ENCODE results near the gene ADGRL1. TPM values are rescaled to one million over a fixed set of nuclear protein-coding genes. Genes with fewer than 3 reads are reported as not detected.

The ADGRL1 gene
- total RNA-seq, 1 donor from 2014 or later: 32.9 TPM

DNA sequence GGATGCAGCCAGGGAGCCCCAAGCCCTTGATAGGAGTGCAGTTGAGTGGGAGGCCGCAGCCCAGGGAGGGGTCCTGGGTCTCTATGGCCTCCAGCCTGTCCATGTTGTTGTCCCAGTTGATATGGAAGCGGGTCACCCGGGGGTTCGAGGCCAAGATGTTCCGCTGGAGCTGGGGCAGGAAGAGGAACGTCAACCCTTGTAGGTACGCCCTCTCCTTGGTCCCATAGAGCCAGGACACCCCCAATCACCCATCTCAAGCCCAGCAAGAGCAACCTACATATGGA, 85.5 kb downstream of the ADGRL1 start:
- H3K4me1 Mint-ChIP-seq (ENCODE audit: unreplicated experiment): peaks cover 28% of the 10 kb centered on the region
- H3K27ac Mint-ChIP-seq (ENCODE audit: unreplicated experiment): no peak overlapping the region
- DNase-seq (ENCODE audit: low spot score): no peak
- H3K4me3 Mint-ChIP-seq (ENCODE audit: unreplicated experiment): no peak overlapping the region
- peaks cover 10% of the 10 kb centered on the region for H3K27me3 Mint-ChIP-seq (ENCODE audit: unreplicated experiment)
- peaks cover 9% of the 10 kb centered on the region for H3K36me3 Mint-ChIP-seq (ENCODE audit: low read depth, unreplicated experiment)
- H3K9me3 Mint-ChIP-seq (ENCODE audit: unreplicated experiment): no peaks in the 10 kb centered on the region
- TF ChIP-seq, protein P1, sequence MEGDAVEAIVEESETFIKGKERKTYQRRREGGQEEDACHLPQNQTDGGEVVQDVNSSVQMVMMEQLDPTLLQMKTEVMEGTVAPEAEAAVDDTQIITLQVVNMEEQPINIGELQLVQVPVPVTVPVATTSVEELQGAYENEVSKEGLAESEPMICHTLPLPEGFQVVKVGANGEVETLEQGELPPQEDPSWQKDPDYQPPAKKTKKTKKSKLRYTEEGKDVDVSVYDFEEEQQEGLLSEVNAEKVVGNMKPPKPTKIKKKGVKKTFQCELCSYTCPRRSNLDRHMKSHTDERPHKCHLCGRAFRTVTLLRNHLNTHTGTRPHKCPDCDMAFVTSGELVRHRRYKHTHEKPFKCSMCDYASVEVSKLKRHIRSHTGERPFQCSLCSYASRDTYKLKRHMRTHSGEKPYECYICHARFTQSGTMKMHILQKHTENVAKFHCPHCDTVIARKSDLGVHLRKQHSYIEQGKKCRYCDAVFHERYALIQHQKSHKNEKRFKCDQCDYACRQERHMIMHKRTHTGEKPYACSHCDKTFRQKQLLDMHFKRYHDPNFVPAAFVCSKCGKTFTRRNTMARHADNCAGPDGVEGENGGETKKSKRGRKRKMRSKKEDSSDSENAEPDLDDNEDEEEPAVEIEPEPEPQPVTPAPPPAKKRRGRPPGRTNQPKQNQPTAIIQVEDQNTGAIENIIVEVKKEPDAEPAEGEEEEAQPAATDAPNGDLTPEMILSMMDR (IDR thresholded peaks at IDR 0.05; ENCODE audit: unreplicated experiment): no peak

DNA sequence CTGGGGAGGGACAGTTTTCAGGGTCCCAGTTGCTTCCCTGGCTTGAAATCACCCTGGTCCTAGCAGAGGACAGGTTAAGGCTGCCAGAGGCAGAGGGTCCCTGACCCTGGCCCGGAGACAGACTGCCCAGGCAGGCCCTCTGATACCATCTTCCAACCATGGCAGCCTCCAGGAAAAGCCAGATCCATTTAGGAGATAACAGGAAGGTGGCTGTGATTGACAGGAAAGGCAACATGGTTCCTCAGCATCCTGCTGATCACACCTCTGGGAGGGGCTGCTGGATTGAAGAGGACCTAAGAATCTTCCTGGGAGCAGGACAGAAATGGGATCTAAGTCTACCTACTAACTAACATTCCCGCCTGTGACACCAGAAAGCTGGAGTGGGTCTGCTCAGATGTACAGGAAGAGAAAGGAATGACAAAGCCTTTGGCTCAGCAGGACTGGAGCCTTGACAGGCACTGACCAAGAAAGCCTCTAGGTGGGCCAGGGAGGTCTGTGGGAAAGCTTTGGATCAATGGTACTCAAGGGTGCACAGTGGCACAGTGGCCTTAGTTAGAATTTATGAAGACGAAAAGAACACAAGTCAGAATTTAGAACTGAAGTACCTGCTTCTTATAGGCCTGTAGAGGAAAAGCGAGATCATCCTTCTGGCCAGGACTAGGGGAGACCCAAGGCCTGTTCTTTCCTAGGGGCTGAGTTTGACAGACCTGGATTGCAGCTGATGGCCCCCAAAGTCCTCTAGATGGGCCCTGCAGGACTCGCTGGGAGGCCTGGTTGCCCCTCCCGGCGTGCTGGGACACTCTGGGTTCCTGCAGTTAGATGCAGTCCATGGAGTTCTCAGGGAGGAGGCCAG, 86.1 kb downstream of the ADGRL1 start:
- Mint-ChIP-seq H3K27me3 (ENCODE audit: unreplicated experiment) (peaks cover 10% of the 10 kb centered on the region), H3K9me3 (ENCODE audit: unreplicated experiment) (no peaks in the 10 kb centered on the region), H3K27ac (ENCODE audit: unreplicated experiment) (peak overlapping the region; percentile 48), H3K36me3 (ENCODE audit: low read depth, unreplicated experiment) (peaks cover 9% of the 10 kb centered on the region), H3K4me3 (ENCODE audit: unreplicated experiment) (no peak overlapping the region), H3K4me1 (ENCODE audit: unreplicated experiment) (peaks cover 34% of the 10 kb centered on the region)
- no peak for DNase-seq (ENCODE audit: low spot score)
- TF ChIP-seq, protein P1 (IDR thresholded peaks at IDR 0.05; ENCODE audit: unreplicated experiment): no peak

DNA sequence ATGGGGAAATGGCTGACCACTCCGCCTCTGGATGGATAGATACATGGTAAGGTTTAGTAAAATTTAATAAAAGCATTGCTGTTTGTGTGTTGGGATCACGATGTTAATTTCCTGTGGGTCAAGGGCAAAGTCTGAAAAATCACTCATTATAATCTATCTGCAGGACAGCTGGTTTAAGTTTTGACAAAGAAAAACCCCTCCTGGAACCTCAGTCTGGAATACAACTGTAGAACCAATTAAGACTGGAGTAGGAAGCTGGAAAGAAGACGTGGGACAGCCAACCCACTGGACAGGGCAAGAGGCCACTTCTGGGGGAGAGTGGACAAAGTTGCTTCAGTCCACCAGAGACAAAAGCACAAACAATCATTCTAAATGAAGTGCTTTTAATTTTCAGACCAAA, 86.8 kb downstream of the ADGRL1 start:
- Mint-ChIP-seq H3K4me3 (ENCODE audit: unreplicated experiment) (peak overlapping the region; percentile 90), H3K27me3 (ENCODE audit: unreplicated experiment) (peaks cover 7% of the 10 kb centered on the region), H3K4me1 (ENCODE audit: unreplicated experiment) (peaks cover 34% of the 10 kb centered on the region), H3K9me3 (ENCODE audit: unreplicated experiment) (no peaks in the 10 kb centered on the region), H3K27ac (ENCODE audit: unreplicated experiment) (peak overlapping the region; percentile 89), H3K36me3 (ENCODE audit: low read depth, unreplicated experiment) (peaks cover 9% of the 10 kb centered on the region)
- no peak for DNase-seq (ENCODE audit: low spot score)
- TF ChIP-seq, protein P1 (IDR thresholded peaks at IDR 0.05; ENCODE audit: unreplicated experiment): no peak

DNA sequence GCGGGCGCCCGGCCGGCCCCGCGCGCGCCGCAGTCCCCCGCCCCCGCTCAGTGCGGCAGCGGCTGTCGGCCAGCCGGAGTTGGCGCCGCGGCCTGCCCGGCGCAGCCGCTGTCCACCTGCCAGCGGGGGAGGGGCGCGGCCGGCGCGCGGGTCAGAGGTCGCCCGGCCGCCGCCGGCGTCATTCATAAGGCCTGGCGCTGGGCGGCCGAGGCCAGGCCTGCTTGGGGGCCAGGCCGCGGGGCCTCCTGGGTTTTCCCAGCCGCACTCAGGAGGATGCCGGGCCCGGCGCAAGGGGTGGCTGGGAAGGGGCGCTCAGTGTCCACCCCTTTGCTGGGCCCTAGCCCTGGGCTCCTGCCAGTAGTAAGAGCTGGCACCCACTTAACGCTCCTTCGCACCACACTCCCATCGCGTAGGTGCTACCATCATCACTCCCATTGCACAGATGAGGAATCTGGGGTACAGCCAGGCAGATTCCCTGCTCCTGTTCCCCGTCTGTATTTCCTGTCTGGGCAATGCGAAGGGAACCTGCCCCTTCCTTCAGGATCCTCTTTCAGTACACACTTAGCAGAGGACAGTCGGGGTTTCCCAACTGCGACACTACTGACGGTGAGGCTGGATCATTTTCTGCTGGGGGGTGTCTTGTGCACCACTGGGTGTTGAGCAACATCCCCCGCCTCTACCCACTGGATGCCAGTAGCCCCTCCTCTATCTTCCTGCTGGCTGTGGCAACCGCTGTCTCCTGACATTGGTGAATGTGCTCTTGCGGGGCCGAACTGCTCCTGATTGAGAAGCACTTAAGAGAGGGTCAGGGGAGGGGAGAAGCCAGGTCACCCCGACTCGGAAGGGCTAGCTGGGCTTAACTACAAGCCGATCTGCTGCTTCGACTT, 87.6 kb downstream of the ADGRL1 start:
- DNase-seq (ENCODE audit: low spot score): no peak
- peak overlapping the region; percentile 89 for H3K27ac Mint-ChIP-seq (ENCODE audit: unreplicated experiment)
- peak overlapping the region; percentile 90 for H3K4me3 Mint-ChIP-seq (ENCODE audit: unreplicated experiment)
- H3K27me3 Mint-ChIP-seq (ENCODE audit: unreplicated experiment): peaks cover 7% of the 10 kb centered on the region
- H3K9me3 Mint-ChIP-seq (ENCODE audit: unreplicated experiment): no peaks in the 10 kb centered on the region
- peaks cover 9% of the 10 kb centered on the region for H3K36me3 Mint-ChIP-seq (ENCODE audit: low read depth, unreplicated experiment)
- TF ChIP-seq, protein P1 (IDR thresholded peaks at IDR 0.05; ENCODE audit: unreplicated experiment): no peak
- peaks cover 40% of the 10 kb centered on the region for H3K4me1 Mint-ChIP-seq (ENCODE audit: unreplicated experiment)
